Measurements from ENCODE around the gene HBE1. TPM values are rescaled to one million over a fixed set of nuclear protein-coding genes. Genes with fewer than 3 reads are reported as not detected.

Gene HBE1
- total RNA-seq, 1 donor from 2014 or later, result 1.3 TPM

- Mint-ChIP-seq H3K4me3 (no peak overlapping the region), H3K9me3 (no peaks in the 10 kb centered on the region), H3K4me1 (ENCODE audit: unreplicated experiment) (no peaks in the 10 kb centered on the region), H3K27ac (no peak overlapping the region), H3K27me3 (no peaks in the 10 kb centered on the region), H3K36me3 (no peaks in the 10 kb centered on the region)
- TF ChIP-seq CTCF (conservative IDR thresholded peaks at IDR 0.05), result no peak
- no peak for DNase-seq (ENCODE audit: extremely low spot score, unreplicated experiment)
Observed at GRCh38 chr11:5272395-5273017, 2.8 kb upstream of the HBE1 start.

DNA sequence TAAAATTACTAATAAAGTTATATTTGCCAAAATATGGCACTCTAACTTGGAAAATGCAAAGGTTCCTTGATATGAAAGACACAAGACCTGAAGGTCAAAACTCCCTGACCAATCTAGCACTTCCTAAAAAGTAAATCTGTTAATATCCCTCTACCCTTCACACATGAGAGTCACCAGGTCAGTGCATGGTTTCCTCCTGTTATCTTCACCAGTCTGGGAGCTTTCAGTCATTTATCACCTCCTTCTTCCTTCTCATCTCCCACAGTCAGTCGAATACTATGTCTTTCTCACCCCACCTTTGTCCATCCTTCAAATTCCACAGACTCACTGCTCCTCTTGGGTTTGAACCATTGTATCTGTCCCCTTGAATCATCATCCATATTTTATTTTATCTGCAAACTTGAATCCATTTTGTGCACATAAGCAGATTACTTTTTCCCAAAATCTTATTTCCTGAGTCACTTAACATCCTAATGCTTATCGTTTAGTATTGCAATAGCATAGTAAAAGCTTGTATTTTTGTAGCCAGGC lies 2.6 kb downstream of the HBE1 start:
- H3K27me3 Mint-ChIP-seq, result peaks cover 4% of the 10 kb centered on the region
- H3K4me1 Mint-ChIP-seq (ENCODE audit: unreplicated experiment), result no peaks in the 10 kb centered on the region
- no peak for DNase-seq (ENCODE audit: extremely low spot score, unreplicated experiment)
- no peak overlapping the region for H3K27ac Mint-ChIP-seq
- H3K4me3 Mint-ChIP-seq, result no peak overlapping the region
- H3K9me3 Mint-ChIP-seq, result no peaks in the 10 kb centered on the region
- no peaks in the 10 kb centered on the region for H3K36me3 Mint-ChIP-seq
- TF ChIP-seq CTCF (conservative IDR thresholded peaks at IDR 0.05), result no peak

DNA sequence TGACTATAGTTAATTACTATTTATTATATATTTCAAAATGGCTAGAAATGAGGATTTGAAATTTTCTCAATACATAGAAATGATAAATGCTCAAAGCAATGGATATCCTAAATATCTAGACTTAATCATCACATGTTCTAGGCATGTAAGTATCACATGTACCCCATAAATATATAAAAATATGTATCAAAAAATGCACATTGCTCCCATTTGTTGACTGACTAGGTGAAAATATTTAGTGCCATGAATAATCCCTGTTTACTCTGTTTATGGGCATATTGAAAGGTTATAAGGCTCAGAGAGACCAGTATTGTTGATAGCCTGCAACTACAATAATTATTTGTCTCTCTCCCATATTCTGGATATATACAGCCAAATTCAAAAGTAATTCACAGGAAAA lies 3.1 kb downstream of the HBE1 start:
- Mint-ChIP-seq H3K4me3 (no peak overlapping the region), H3K27ac (no peak overlapping the region), H3K9me3 (no peaks in the 10 kb centered on the region), H3K4me1 (ENCODE audit: unreplicated experiment) (no peaks in the 10 kb centered on the region), H3K36me3 (no peaks in the 10 kb centered on the region), H3K27me3 (peaks cover 4% of the 10 kb centered on the region)
- no peak for TF ChIP-seq CTCF (conservative IDR thresholded peaks at IDR 0.05)
- DNase-seq (ENCODE audit: extremely low spot score, unreplicated experiment), result no peak

GRCh38 chr11:5265832-5266231 lies 3.9 kb downstream of the HBE1 start:
- no peaks in the 10 kb centered on the region for H3K9me3 Mint-ChIP-seq
- H3K36me3 Mint-ChIP-seq, result no peaks in the 10 kb centered on the region
- no peak overlapping the region for H3K27ac Mint-ChIP-seq
- no peak for TF ChIP-seq CTCF (conservative IDR thresholded peaks at IDR 0.05)
- no peak overlapping the region for H3K4me3 Mint-ChIP-seq
- DNase-seq (ENCODE audit: extremely low spot score, unreplicated experiment), result no peak
- H3K4me1 Mint-ChIP-seq (ENCODE audit: unreplicated experiment), result no peaks in the 10 kb centered on the region
- H3K27me3 Mint-ChIP-seq, result peaks cover 4% of the 10 kb centered on the region

- Mint-ChIP-seq H3K36me3 (no peaks in the 10 kb centered on the region), H3K4me3 (no peak overlapping the region), H3K9me3 (no peaks in the 10 kb centered on the region), H3K27me3 (no peaks in the 10 kb centered on the region), H3K4me1 (ENCODE audit: unreplicated experiment) (no peaks in the 10 kb centered on the region), H3K27ac (no peak overlapping the region)
- DNase-seq (ENCODE audit: extremely low spot score, unreplicated experiment), result no peak
- no peak for TF ChIP-seq CTCF (conservative IDR thresholded peaks at IDR 0.05)
Observed at GRCh38 chr11:5258543-5259262, 11.0 kb downstream of the HBE1 start.

All from type B pancreatic cell (in vitro differentiated cells).